ENCODE results near the gene ADGRL1.

The ADGRL1 gene

DNA sequence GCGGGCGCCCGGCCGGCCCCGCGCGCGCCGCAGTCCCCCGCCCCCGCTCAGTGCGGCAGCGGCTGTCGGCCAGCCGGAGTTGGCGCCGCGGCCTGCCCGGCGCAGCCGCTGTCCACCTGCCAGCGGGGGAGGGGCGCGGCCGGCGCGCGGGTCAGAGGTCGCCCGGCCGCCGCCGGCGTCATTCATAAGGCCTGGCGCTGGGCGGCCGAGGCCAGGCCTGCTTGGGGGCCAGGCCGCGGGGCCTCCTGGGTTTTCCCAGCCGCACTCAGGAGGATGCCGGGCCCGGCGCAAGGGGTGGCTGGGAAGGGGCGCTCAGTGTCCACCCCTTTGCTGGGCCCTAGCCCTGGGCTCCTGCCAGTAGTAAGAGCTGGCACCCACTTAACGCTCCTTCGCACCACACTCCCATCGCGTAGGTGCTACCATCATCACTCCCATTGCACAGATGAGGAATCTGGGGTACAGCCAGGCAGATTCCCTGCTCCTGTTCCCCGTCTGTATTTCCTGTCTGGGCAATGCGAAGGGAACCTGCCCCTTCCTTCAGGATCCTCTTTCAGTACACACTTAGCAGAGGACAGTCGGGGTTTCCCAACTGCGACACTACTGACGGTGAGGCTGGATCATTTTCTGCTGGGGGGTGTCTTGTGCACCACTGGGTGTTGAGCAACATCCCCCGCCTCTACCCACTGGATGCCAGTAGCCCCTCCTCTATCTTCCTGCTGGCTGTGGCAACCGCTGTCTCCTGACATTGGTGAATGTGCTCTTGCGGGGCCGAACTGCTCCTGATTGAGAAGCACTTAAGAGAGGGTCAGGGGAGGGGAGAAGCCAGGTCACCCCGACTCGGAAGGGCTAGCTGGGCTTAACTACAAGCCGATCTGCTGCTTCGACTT lies 87.6 kb downstream of the ADGRL1 start:
- peaks cover 21% of the 10 kb centered on the region for H3F3A ChIP-seq (ENCODE audit: control insufficient read depth, insufficient read depth)
- peak overlapping the region; percentile 78 for H3K4me3 ChIP-seq (ENCODE audit: low read length)
- peaks cover 8% of the 10 kb centered on the region; the same call in 1 of the 2 replicates for H4K20me1 ChIP-seq (ENCODE audit: control insufficient read depth, insufficient read depth, low read depth, low read length)
- peaks cover 36% of the 10 kb centered on the region for H3K4me1 ChIP-seq (ENCODE audit: control insufficient read depth, low read length)
- no peak overlapping the region for H3K27ac ChIP-seq (ENCODE audit: low read depth, low read length)
- H3K79me2 ChIP-seq (ENCODE audit: control insufficient read depth, low read length) = peaks cover 33% of the 10 kb centered on the region
- TF ChIP-seq, protein P1, sequence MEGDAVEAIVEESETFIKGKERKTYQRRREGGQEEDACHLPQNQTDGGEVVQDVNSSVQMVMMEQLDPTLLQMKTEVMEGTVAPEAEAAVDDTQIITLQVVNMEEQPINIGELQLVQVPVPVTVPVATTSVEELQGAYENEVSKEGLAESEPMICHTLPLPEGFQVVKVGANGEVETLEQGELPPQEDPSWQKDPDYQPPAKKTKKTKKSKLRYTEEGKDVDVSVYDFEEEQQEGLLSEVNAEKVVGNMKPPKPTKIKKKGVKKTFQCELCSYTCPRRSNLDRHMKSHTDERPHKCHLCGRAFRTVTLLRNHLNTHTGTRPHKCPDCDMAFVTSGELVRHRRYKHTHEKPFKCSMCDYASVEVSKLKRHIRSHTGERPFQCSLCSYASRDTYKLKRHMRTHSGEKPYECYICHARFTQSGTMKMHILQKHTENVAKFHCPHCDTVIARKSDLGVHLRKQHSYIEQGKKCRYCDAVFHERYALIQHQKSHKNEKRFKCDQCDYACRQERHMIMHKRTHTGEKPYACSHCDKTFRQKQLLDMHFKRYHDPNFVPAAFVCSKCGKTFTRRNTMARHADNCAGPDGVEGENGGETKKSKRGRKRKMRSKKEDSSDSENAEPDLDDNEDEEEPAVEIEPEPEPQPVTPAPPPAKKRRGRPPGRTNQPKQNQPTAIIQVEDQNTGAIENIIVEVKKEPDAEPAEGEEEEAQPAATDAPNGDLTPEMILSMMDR (IDR thresholded peaks at IDR 0.05; ENCODE audit: low read depth, low read length, poor library complexity, severe bottlenecking) = no peak
- TF ChIP-seq EZH2phosphoT487 (IDR thresholded peaks at IDR 0.05; ENCODE audit: borderline replicate concordance, low read length) = no peak
- no peaks in the 10 kb centered on the region for H3K9me3 ChIP-seq (ENCODE audit: control insufficient read depth, insufficient read depth, low read length)
- peaks cover 17% of the 10 kb centered on the region for H3K36me3 ChIP-seq (ENCODE audit: control insufficient read depth, low read length)
- H3K9me2 ChIP-seq (replicated peaks; ENCODE audit: control insufficient read depth, low read length) = no peaks in the 10 kb centered on the region
- H3K27me3 ChIP-seq (ENCODE audit: control insufficient read depth, low read length) = no peaks in the 10 kb centered on the region
- peak overlapping the region; percentile 85 for H3K4me2 ChIP-seq (ENCODE audit: low read length)

DNA sequence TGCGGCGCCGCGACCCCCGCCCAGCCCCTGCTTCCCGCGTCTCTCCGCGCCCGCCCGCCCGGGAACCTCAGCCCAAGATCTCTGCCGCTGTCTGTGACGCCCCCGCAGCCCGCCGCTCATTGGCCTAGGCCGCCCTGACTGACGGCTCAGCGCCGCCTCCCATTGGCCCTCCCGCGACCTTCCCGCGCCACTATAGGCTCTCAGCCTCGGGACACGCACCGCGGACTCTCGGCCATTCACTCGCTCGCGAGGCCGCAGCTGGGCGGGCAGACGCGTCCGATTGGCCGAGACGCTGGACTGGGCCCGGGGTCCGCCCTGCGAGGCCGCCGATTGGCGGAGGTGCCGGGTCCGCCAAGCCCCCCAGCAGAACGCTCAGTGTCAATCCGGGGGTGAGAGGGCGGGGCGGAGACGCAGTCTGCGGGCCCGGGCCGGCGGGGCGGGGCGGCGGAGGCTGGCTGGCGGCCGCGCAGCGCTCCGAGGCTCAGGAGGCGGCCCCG lies 88.3 kb downstream of the ADGRL1 start, which contains the start of gene PRKACA:
Gene PRKACA (minus strand): TSS at position 95 of the 497 bp plus-strand sequence. CDS start 215 bp downstream, outside the sequence.
- TF ChIP-seq EZH2phosphoT487 (IDR thresholded peaks at IDR 0.05; ENCODE audit: borderline replicate concordance, low read length) = no peak
- Histone ChIP-seq H3K9me3 (ENCODE audit: control insufficient read depth, insufficient read depth, low read length) (no peaks in the 10 kb centered on the region), H4K20me1 (ENCODE audit: control insufficient read depth, insufficient read depth, low read depth, low read length) (peaks cover 8% of the 10 kb centered on the region; the same call in 1 of the 2 replicates), H3K27ac (ENCODE audit: low read depth, low read length) (no peak within 1 kb of the TSS), H3K4me3 (ENCODE audit: low read length) (peak within 1 kb of the TSS; percentile 81), H3K4me1 (ENCODE audit: control insufficient read depth, low read length) (peaks cover 36% of the 10 kb centered on the region), H3K9me2 (replicated peaks; ENCODE audit: control insufficient read depth, low read length) (no peaks in the 10 kb centered on the region), H3K4me2 (ENCODE audit: low read length) (peak within 1 kb of the TSS; percentile 85), H3K27me3 (ENCODE audit: control insufficient read depth, low read length) (no peaks in the 10 kb centered on the region), H3F3A (ENCODE audit: control insufficient read depth, insufficient read depth) (peaks cover 21% of the 10 kb centered on the region), H3K79me2 (ENCODE audit: control insufficient read depth, low read length) (peaks cover 36% of the 10 kb centered on the region), H3K36me3 (ENCODE audit: control insufficient read depth, low read length) (peaks cover 13% of the 10 kb centered on the region)

DNA sequence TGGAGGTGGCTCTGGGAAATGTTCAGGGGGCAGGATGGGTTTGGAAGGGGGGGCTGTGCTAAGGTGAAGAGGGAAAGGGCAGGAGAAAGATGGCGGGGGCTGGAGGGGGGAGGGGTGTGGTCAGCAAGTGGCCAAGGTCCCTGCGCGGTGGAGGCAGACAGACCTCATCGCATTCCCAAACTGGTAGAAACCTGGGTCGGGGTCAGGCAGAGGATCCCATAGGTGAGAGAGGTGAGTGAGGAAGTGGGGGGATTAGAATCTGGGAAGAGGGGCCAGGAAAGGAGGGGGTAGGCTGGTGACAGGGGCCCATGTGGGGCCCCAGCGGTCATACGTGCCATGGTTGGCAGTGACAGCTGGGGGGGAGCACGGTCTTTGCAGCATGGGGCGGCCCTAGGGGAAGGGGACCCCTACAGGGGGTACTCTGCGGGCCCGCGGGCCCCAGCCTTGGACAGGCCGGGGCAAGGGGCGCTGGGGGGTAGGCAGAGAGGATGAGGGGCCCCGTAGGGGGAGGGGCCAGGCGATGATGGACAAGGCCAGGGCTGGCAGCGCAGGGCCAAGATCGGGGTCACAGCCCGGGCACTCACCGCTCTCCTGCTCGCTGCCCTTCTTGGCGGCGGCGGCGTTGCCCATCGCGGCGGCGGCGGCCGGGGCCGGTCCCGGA lies 88.9 kb downstream of the ADGRL1 start:
- Histone ChIP-seq H3K27ac (ENCODE audit: low read depth, low read length) (no peak overlapping the region), H3K36me3 (ENCODE audit: control insufficient read depth, low read length) (peaks cover 9% of the 10 kb centered on the region)
- TF ChIP-seq, protein P1 (IDR thresholded peaks at IDR 0.05; ENCODE audit: low read depth, low read length, poor library complexity, severe bottlenecking) = no peak
- TF ChIP-seq EZH2phosphoT487 (IDR thresholded peaks at IDR 0.05; ENCODE audit: borderline replicate concordance, low read length) = no peak

More for the DNA sequence above, 88.9 kb downstream of the ADGRL1 start:
- Histone ChIP-seq H3K9me2 (replicated peaks; ENCODE audit: control insufficient read depth, low read length) (no peaks in the 10 kb centered on the region), H3K4me2 (ENCODE audit: low read length) (peak overlapping the region; percentile 67), H3K27me3 (ENCODE audit: control insufficient read depth, low read length) (no peaks in the 10 kb centered on the region), H4K20me1 (ENCODE audit: control insufficient read depth, insufficient read depth, low read depth, low read length) (peaks cover 8% of the 10 kb centered on the region; the same call in 1 of the 2 replicates), H3K4me1 (ENCODE audit: control insufficient read depth, low read length) (peaks cover 36% of the 10 kb centered on the region), H3K4me3 (ENCODE audit: low read length) (peak overlapping the region; percentile 81), H3K79me2 (ENCODE audit: control insufficient read depth, low read length) (peaks cover 36% of the 10 kb centered on the region), H3F3A (ENCODE audit: control insufficient read depth, insufficient read depth) (peaks cover 21% of the 10 kb centered on the region), H3K9me3 (ENCODE audit: control insufficient read depth, insufficient read depth, low read length) (no peaks in the 10 kb centered on the region)

Measured in DOHH2 (cell line).